Nephron (organoid): Measurements from ENCODE around the gene SIM2.

Experiments used
- H3K27ac Mint-ChIP-seq, 3 experiments: 2 replicates each; pipeline ENCODE4 v1.8.0; 2020; ENCODE audit warnings: mixed read lengths in 3 of 3, mild to moderate bottlenecking in 2 of 3, moderate library complexity in 1 of 3
- H3K27me3 Mint-ChIP-seq: 2 replicates; pipeline ENCODE4 v1.8.0; 2021; ENCODE audit warnings: low read depth, mild to moderate bottlenecking, moderate library complexity, mixed read lengths
- H3K36me3 Mint-ChIP-seq: 2 replicates; pipeline ENCODE4 v1.8.0; 2020; ENCODE audit warnings: low read depth, mixed read lengths
- H3K4me1 Mint-ChIP-seq: 2 replicates; pipeline ENCODE4 v1.8.0; 2020; ENCODE audit warnings: mixed read lengths
- H3K4me3 Mint-ChIP-seq, 3 experiments: 2 replicates each; pipeline ENCODE4 v1.8.0; 2020; ENCODE audit warnings: mild to moderate bottlenecking in 3 of 3, mixed read lengths in 3 of 3, moderate library complexity in 2 of 3
- H3K9me3 Mint-ChIP-seq: 2 replicates; pipeline ENCODE4 v1.8.0; 2020; ENCODE audit warnings: mixed read lengths
- CTCF ChIP-seq, 3 experiments: fragments of 200-600 bp; sonication (generic); IDR thresholded peaks; one replicate each; pipeline ENCODE4 v1.5.0; 2021; ENCODE audit warnings: antibody characterized with exemption in 3 of 3; ENCODE audit not compliant: unreplicated experiment in 3 of 3

Gene SIM2

DNA sequence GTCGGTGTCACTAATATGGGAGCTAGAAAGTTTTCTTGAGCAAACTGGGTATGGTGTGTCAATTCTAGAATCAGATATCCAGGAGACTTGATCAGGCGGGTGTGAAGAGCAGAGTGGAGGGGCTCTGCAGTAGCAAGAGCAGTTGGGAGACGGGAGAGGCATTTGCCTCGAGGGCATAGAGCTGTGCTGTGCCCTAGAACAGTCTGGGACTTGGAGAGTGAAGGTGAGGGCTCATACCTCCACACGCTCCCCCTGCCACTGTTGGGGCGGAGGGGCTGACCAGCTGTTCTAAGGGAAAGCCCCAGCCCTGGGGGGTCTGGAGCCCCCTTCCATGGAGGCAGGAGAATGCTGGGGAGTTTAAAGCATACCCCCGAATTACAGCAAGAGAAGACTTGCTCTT lies 33.8 kb downstream of the SIM2 start:
- Mint-ChIP-seq H3K27ac (peak overlapping the region in 1 of 3 experiments; percentile 1), H3K4me1 (peaks cover 35% of the 10 kb centered on the region), H3K9me3 (peaks cover 2% of the 10 kb centered on the region), H3K36me3 (peaks cover 9% of the 10 kb centered on the region), H3K4me3 (no peak overlapping the region), H3K27me3 (peaks cover 49% of the 10 kb centered on the region)
- TF ChIP-seq CTCF (IDR thresholded peaks at IDR 0.05; ENCODE audit: unreplicated experiment in 3 of 3) = no peak

GRCh38 chr21:36733857-36734256 lies 34.9 kb downstream of the SIM2 start:
- no peak overlapping the region for H3K27ac Mint-ChIP-seq
- TF ChIP-seq CTCF (IDR thresholded peaks at IDR 0.05; ENCODE audit: unreplicated experiment in 3 of 3) = no peak
- H3K9me3 Mint-ChIP-seq = peaks cover 2% of the 10 kb centered on the region
- H3K27me3 Mint-ChIP-seq = peaks cover 44% of the 10 kb centered on the region
- peaks cover 9% of the 10 kb centered on the region for H3K36me3 Mint-ChIP-seq
- peaks cover 24% of the 10 kb centered on the region for H3K4me1 Mint-ChIP-seq
- H3K4me3 Mint-ChIP-seq = no peak overlapping the region

GRCh38 chr21:36734367-36735200 lies 35.7 kb downstream of the SIM2 start:
- Mint-ChIP-seq H3K4me3 (no peak overlapping the region), H3K36me3 (peaks cover 9% of the 10 kb centered on the region), H3K27ac (no peak overlapping the region), H3K27me3 (peaks cover 41% of the 10 kb centered on the region), H3K4me1 (peaks cover 17% of the 10 kb centered on the region), H3K9me3 (peaks cover 2% of the 10 kb centered on the region)
- TF ChIP-seq CTCF (IDR thresholded peaks at IDR 0.05; ENCODE audit: unreplicated experiment in 3 of 3) = no peak

DNA sequence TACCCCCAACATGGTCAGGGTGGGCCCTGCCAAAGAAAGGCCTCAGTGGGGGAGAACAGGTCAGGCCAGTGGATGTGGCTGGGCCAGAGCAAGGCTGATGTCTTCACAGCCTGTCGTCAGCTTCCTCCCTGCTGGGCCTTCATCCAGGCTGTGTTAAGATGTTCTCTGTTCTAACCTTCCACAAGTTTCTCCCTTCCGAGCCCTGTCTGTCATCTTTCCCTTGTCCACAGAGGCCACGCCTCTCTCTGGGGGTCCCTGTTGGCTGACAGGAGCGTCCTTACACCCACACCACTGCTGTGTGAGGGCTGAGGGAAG lies 36.2 kb downstream of the SIM2 start:
- H3K4me1 Mint-ChIP-seq = peaks cover 11% of the 10 kb centered on the region
- no peak for TF ChIP-seq CTCF (IDR thresholded peaks at IDR 0.05; ENCODE audit: unreplicated experiment in 3 of 3)

GRCh38 chr21:36735724-36736320 lies 36.9 kb downstream of the SIM2 start:
- H3K4me1 Mint-ChIP-seq = peaks cover 6% of the 10 kb centered on the region
- H3K4me3 Mint-ChIP-seq = no peak overlapping the region
- TF ChIP-seq CTCF (IDR thresholded peaks at IDR 0.05; ENCODE audit: unreplicated experiment in 3 of 3) = no peak
- peaks cover 31% of the 10 kb centered on the region for H3K27me3 Mint-ChIP-seq
- H3K36me3 Mint-ChIP-seq = peaks cover 9% of the 10 kb centered on the region
- H3K27ac Mint-ChIP-seq = no peak overlapping the region
- H3K9me3 Mint-ChIP-seq = peaks cover 2% of the 10 kb centered on the region

More for the DNA sequence above, 36.2 kb downstream of the SIM2 start:
- H3K36me3 Mint-ChIP-seq = peaks cover 9% of the 10 kb centered on the region
- H3K27ac Mint-ChIP-seq = no peak overlapping the region
- no peak overlapping the region for H3K4me3 Mint-ChIP-seq
- peaks cover 2% of the 10 kb centered on the region for H3K9me3 Mint-ChIP-seq
- H3K27me3 Mint-ChIP-seq = peaks cover 35% of the 10 kb centered on the region
